Trophoblast cell (in vitro differentiated cells and primary cell): ENCODE measurements around the gene MGMT.

ENCODE experiments used
- DNase-seq, 2 donors: peaks; one replicate each; pipeline ENCODE4 v3.0.0-alpha.2; 2016
- H2AFZ ChIP-seq: 2 replicates; pipeline ENCODE4 v1.6.1; 2013; ENCODE audit warnings: low read length, moderate library complexity, mild to moderate bottlenecking; ENCODE audit not compliant: insufficient read depth, poor library complexity
- H2AK5ac ChIP-seq: 2 replicates; pipeline ENCODE4 v1.6.1; 2013; ENCODE audit warnings: mild to moderate bottlenecking, low read length
- H2BK120ac ChIP-seq: 2 replicates; pipeline ENCODE4 v1.6.1; 2013; ENCODE audit warnings: low read length, mild to moderate bottlenecking, moderate library complexity; ENCODE audit not compliant: insufficient read depth, poor library complexity
- H2BK12ac ChIP-seq: 2 replicates; pipeline ENCODE4 v1.6.1; 2013; ENCODE audit warnings: mild to moderate bottlenecking, low read length, moderate library complexity
- H2BK5ac ChIP-seq: 2 replicates; pipeline ENCODE4 v1.6.1; 2013; ENCODE audit warnings: low read length, low read depth, moderate library complexity, mild to moderate bottlenecking; ENCODE audit not compliant: poor library complexity
- H3K14ac ChIP-seq: 2 replicates; pipeline ENCODE4 v1.6.1; 2013; ENCODE audit warnings: mild to moderate bottlenecking, low read length
- H3K18ac ChIP-seq: 2 replicates; pipeline ENCODE4 v1.6.1; 2013; ENCODE audit warnings: mild to moderate bottlenecking, low read length
- H3K23ac ChIP-seq: 2 replicates; pipeline ENCODE4 v1.6.1; 2013; ENCODE audit warnings: low read length
- H3K27ac ChIP-seq: 2 replicates; pipeline ENCODE4 v1.5.1; 2013; ENCODE audit warnings: low read depth, mild to moderate bottlenecking, inconsistent platforms, low read length, moderate library complexity
- H3K27me3 ChIP-seq: 2 replicates; pipeline ENCODE4 v1.6.1; 2013; ENCODE audit warnings: inconsistent platforms, mild to moderate bottlenecking, low read length, moderate library complexity; ENCODE audit not compliant: insufficient read depth
- H3K36me3 ChIP-seq, 2 experiments: 1 replicate in 1 of 2; 2 replicates in 1 of 2; pipeline ENCODE4 v1.6.1; 2013; ENCODE audit warnings: low read length in 2 of 2, mild to moderate bottlenecking in 2 of 2, moderate library complexity in 1 of 2; ENCODE audit not compliant: insufficient read depth in 2 of 2, control insufficient read depth in 1 of 2
- H3K4ac ChIP-seq: 2 replicates; pipeline ENCODE4 v1.6.1; 2013; ENCODE audit warnings: low read depth, mild to moderate bottlenecking, low read length, moderate library complexity
- H3K4me1 ChIP-seq, 2 experiments: 1 replicate in 1 of 2; 2 replicates in 1 of 2; pipeline ENCODE4 v1.6.1; 2013; ENCODE audit warnings: low read length in 2 of 2, mild to moderate bottlenecking in 2 of 2, moderate library complexity in 1 of 2; ENCODE audit not compliant: insufficient read depth in 2 of 2, control insufficient read depth in 1 of 2
- H3K4me2 ChIP-seq: 2 replicates; pipeline ENCODE4 v1.6.1; 2013; ENCODE audit warnings: inconsistent platforms, mild to moderate bottlenecking, low read length, moderate library complexity
- H3K4me3 ChIP-seq: 2 replicates; pipeline ENCODE4 v1.5.1; 2013; ENCODE audit warnings: mild to moderate bottlenecking, low read depth, low read length, inconsistent platforms
- H3K79me1 ChIP-seq: one replicate; pipeline ENCODE4 v1.6.1; 2013; ENCODE audit warnings: low read length
- H3K79me2 ChIP-seq: 2 replicates; pipeline ENCODE4 v1.6.1; 2013; ENCODE audit warnings: low read length, mild to moderate bottlenecking; ENCODE audit not compliant: control insufficient read depth, insufficient read depth, poor library complexity
- H3K9ac ChIP-seq: 2 replicates; pipeline ENCODE4 v1.6.1; 2013; ENCODE audit warnings: mild to moderate bottlenecking, low read length
- H3K9me3 ChIP-seq: 2 replicates; pipeline ENCODE4 v1.6.1; 2013; ENCODE audit warnings: low read depth, mild to moderate bottlenecking, control low read depth, inconsistent platforms, low read length; ENCODE audit not compliant: insufficient read depth
- H4K12ac ChIP-seq: 2 replicates; pipeline ENCODE4 v1.6.1; 2013; ENCODE audit warnings: low read depth, mild to moderate bottlenecking, low read length, moderate library complexity
- H4K8ac ChIP-seq: 2 replicates; pipeline ENCODE4 v1.6.1; 2013; ENCODE audit warnings: low read depth, mild to moderate bottlenecking, low read length, moderate library complexity
- H4K91ac ChIP-seq: one replicate; pipeline ENCODE4 v1.6.1; 2013; ENCODE audit warnings: low read depth, mild to moderate bottlenecking, low read length, moderate library complexity
- WGBS: extraction: QIAGEN DNeasy Blood & Tissue Kit; methylation state at CpG from one replicate; pipeline ENCODE4 v1.1.7; 2013; ENCODE audit warnings: missing lambda C conversion rate; ENCODE audit not compliant: insufficient read length, insufficient coverage; ENCODE audit errors: extremely low coverage; 5-methylcytosine and 5-hydroxymethylcytosine counted together

The MGMT gene

DNA sequence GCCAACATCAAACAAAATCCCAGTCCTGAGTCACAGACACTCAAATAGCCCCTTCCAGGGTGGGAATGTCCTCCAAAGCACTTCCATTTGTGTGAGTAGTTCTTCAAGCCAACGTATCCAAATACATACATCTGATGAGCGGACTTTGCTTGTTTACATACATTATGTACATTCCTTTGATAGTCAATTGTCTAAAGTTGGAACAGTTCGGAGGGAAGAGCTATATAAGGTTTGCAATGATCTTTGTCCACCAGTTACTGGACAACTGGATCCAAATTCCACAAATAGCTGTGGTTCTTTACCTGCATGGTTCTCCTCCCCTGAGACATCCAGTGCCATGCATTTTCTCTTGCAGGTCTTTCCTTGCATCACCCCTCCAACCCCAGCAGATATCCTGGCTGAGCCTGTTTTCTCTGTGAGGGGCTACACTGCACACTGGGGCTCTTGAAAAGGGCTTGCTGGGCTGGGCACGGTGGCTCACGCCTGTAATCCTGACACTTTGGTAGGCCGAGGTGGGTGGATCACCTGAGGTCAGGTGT is 4.7 kb upstream of the MGMT start:
- DNase-seq: peak in 1 of 2 donors; percentile 51
- H3K18ac ChIP-seq: no peak overlapping the region
- H3K23ac ChIP-seq: no peak overlapping the region
- no peak overlapping the region for H2AK5ac ChIP-seq
- H4K91ac ChIP-seq: no peak overlapping the region
- no peaks in the 10 kb centered on the region for H3K36me3 ChIP-seq
- H2BK120ac ChIP-seq: no peak overlapping the region
- H3K9ac ChIP-seq: no peak overlapping the region
- H2AFZ ChIP-seq: no peak overlapping the region
- no peak overlapping the region for H4K12ac ChIP-seq
- no peak overlapping the region for H3K4ac ChIP-seq
- peak overlapping the region; percentile 19 for H2BK5ac ChIP-seq
- H3K4me1 ChIP-seq: peaks cover 25 to 30% of the 10 kb centered on the region in 2 experiments
- H3K9me3 ChIP-seq: no peaks in the 10 kb centered on the region
- no peak overlapping the region for H2BK12ac ChIP-seq
- no peak overlapping the region for H3K4me3 ChIP-seq
- H3K79me1 ChIP-seq: peaks cover 15% of the 10 kb centered on the region
- H3K27ac ChIP-seq: no peak overlapping the region
- peaks cover 6% of the 10 kb centered on the region for H3K79me2 ChIP-seq
- no peak overlapping the region for H3K14ac ChIP-seq
- no CpG with 5 or more reads among the region's 6 CpGs for WGBS
- H3K27me3 ChIP-seq: no peaks in the 10 kb centered on the region
- no peak overlapping the region for H3K4me2 ChIP-seq
- no peak overlapping the region for H4K8ac ChIP-seq

DNA sequence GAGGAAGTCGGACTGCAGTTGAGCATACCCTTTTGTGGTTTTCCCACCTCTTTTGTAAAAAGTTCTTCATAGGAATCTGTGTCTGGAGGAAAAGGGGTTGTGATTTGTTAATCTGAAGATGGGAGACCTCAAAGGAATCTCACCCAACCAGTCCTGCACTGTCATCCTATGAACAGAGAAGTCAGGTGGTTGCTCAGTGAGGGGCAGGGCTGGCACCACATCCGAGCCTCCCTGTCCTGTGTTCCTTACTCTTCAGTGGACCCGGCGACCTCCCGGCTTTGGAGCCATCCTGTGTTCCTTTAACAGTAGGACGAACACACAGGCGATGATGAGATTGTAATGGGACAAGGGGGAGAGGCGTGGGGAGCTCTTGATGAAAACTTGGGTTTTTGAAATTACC is 2.8 kb upstream of the MGMT start:
- Histone ChIP-seq H3K23ac (no peak overlapping the region), H3K79me2 (peaks cover 7% of the 10 kb centered on the region), H4K12ac (no peak overlapping the region), H4K8ac (no peak overlapping the region), H3K4me3 (no peak overlapping the region), H3K4ac (no peak overlapping the region), H2BK12ac (no peak overlapping the region), H3K79me1 (peaks cover 16% of the 10 kb centered on the region), H3K36me3 (no peaks in the 10 kb centered on the region), H3K18ac (no peak overlapping the region), H3K27ac (no peak overlapping the region), H3K4me2 (no peak overlapping the region), H4K91ac (no peak overlapping the region), H2BK5ac (no peak overlapping the region), H2BK120ac (no peak overlapping the region), H2AFZ (no peak overlapping the region), H2AK5ac (no peak overlapping the region), H3K27me3 (no peaks in the 10 kb centered on the region), H3K9me3 (no peaks in the 10 kb centered on the region), H3K9ac (no peak overlapping the region), H3K4me1 (peaks cover 29 to 36% of the 10 kb centered on the region in 2 experiments), H3K14ac (no peak overlapping the region)
- peak in 1 of 2 donors; percentile 14 for DNase-seq
- WGBS: no CpG with 5 or more reads among the region's 8 CpGs

DNA sequence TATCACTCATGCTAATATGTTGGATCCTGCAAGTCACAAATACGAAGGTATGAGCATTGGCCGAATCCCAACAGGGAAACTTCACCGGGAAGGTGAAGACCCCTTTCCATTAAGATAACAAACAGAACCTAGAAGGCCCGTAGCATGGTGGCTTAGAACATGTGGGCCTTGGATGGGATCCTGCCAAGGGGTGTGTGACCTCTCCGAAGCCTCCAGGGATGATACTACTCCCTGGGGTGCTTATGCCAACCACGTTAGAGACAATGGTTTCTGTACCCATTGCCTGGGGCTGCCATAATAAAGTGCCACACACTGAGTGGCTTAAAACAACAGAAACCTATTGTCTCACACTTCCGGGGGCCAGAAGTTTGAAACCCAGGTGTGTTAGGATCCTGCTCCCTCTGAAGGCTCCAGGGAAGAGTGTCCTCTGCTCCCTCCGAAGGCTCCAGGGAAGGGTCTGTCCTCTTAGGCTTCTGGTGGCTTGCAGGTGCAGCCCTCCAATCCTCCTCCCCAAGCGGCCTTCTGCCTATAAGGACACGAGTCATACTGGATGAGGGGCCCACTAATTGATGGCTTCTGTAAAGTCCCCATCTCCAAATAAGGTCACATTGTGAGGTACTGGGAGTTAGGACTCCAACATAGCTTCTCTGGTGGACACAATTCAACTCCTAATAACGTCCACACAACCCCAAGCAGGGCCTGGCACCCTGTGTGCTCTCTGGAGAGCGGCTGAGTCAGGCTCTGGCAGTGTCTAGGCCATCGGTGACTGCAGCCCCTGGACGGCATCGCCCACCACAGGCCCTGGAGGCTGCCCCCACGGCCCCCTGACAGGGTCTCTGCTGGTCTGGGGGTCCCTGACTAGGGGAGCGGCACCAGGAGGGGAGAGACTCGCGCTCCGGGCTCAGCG is 992 bp upstream of the MGMT start:
- DNase-seq: no peak
- H3K79me1 ChIP-seq: peaks cover 16% of the 10 kb centered on the region
- no peak overlapping the region for H3K9ac ChIP-seq
- H3K9me3 ChIP-seq: no peaks in the 10 kb centered on the region
- H4K12ac ChIP-seq: peak overlapping the region; percentile 93
- H3K14ac ChIP-seq: peak overlapping the region; percentile 93
- H3K4ac ChIP-seq: peak overlapping the region; percentile 81
- peak overlapping the region; percentile 96 for H2AFZ ChIP-seq
- peak overlapping the region; percentile 52 for H3K4me2 ChIP-seq
- peak overlapping the region; percentile 62 for H2AK5ac ChIP-seq
- peak overlapping the region; percentile 99 for H4K8ac ChIP-seq
- H3K27ac ChIP-seq: no peak overlapping the region
- peaks cover 0 to 2% of the 10 kb centered on the region in 2 experiments for H3K36me3 ChIP-seq
- no peaks in the 10 kb centered on the region for H3K27me3 ChIP-seq
- H2BK5ac ChIP-seq: peak overlapping the region; percentile 46
- peaks cover 7% of the 10 kb centered on the region for H3K79me2 ChIP-seq
- H2BK12ac ChIP-seq: peak overlapping the region; percentile 85
- no peak overlapping the region for H3K23ac ChIP-seq
- H3K4me3 ChIP-seq: no peak overlapping the region
- peak overlapping the region; percentile 84 for H2BK120ac ChIP-seq
- peak overlapping the region; percentile 83 for H4K91ac ChIP-seq
- peak overlapping the region; percentile 90 for H3K18ac ChIP-seq
- peaks cover 29 to 36% of the 10 kb centered on the region in 2 experiments for H3K4me1 ChIP-seq
- no CpG with 5 or more reads among the region's 21 CpGs for WGBS

DNA sequence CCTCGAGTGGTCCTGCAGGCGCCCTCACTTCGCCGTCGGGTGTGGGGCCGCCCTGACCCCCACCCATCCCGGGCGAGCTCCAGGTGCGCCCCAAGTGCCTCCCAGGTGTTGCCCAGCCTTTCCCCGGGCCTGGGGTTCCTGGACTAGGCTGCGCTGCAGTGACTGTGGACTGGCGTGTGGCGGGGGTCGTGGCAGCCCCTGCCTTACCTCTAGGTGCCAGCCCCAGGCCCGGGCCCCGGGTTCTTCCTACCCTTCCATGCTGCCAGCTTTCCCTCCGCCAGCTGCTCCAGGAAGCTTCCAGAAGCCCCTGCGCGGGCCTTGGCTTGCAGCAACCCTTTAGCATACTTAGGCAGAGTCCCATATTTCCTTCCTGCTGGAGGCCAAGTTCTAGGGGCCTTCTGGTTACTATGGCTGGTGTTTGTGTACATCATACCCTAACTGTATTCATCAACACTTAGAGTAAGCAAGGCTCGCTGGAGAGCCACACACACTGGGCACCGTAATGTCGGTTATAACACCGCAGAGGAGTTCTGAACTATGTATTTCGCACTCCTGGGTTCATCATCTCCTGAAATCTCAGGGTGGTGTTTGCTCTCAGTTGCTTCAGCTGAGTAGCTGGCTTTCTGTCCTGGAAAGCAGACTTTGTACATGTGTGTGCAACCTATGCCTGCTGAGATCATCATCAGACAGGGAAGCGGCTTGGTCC is 471 bp downstream of the MGMT start:
- Histone ChIP-seq H3K79me2 (peaks cover 7% of the 10 kb centered on the region), H3K18ac (peak overlapping the region; percentile 55), H3K23ac (no peak overlapping the region), H2AK5ac (peak overlapping the region; percentile 49), H3K27me3 (no peaks in the 10 kb centered on the region), H3K4me2 (peak overlapping the region; percentile 59), H3K4ac (peak overlapping the region; percentile 81), H4K91ac (peak overlapping the region; percentile 92), H3K14ac (peak overlapping the region; percentile 85), H4K8ac (peak overlapping the region; percentile 92), H3K9ac (no peak overlapping the region), H3K9me3 (no peaks in the 10 kb centered on the region), H2BK12ac (no peak overlapping the region), H4K12ac (peak overlapping the region; percentile 76), H2BK120ac (peak overlapping the region; percentile 74), H3K4me3 (peak overlapping the region; percentile 78), H2BK5ac (no peak overlapping the region), H3K79me1 (peaks cover 16% of the 10 kb centered on the region), H2AFZ (peak overlapping the region; percentile 87), H3K27ac (no peak overlapping the region), H3K36me3 (peaks cover 0 to 2% of the 10 kb centered on the region in 2 experiments), H3K4me1 (peaks cover 23 to 30% of the 10 kb centered on the region in 2 experiments)
- DNase-seq: no peak
- no CpG with 5 or more reads among the region's 25 CpGs for WGBS
